OCI-LY7 (cell line): Measurements from ENCODE around the gene CACNG5. TPM values are rescaled to one million over a fixed set of nuclear protein-coding genes. Genes with fewer than 3 reads are reported as not detected.

Experiments used
- BruUV-seq: library from RNA; stranded (reverse); fragments of 400-500 nt; replicated peaks from 2 replicates; lab custom pipeline; 2021; lab: Mats Ljungman, UMichigan
- CTCF ChIA-PET: fragments of 300-600 bp; sonication (Branson Sonifier 250); formaldehyde crosslinking; loops from one replicate; lab custom pipeline; 2022; ENCODE audit warnings: antibody characterized with exemption; ENCODE audit not compliant: unreplicated experiment; lab: Charles Lee
- POLR2A ChIA-PET: fragments of 300-600 bp; sonication (Branson Sonifier 250); formaldehyde crosslinking; loops from one replicate; lab custom pipeline; 2022; ENCODE audit warnings: antibody characterized with exemption; lab: Charles Lee
- DNase-seq: peaks from one replicate; pipeline ENCODE4 v3.0.0-alpha.2; 2015; ENCODE audit warnings: low spot score
- H2AFZ ChIP-seq: fragments of 200-600 bp; sonication (generic), shearing (Covaris generic); 2 replicates; pipeline ENCODE4 v1.6.1; 2014; ENCODE audit warnings: mild to moderate bottlenecking, antibody characterized with exemption, low read length, moderate library complexity
- H3K27ac ChIP-seq: fragments of 200-600 bp; sonication (generic); 2 replicates; pipeline ENCODE4 v1.5.1; 2014; ENCODE audit warnings: mixed run types, low read depth, mild to moderate bottlenecking, moderate library complexity, low read length, inconsistent platforms; ENCODE audit not compliant: poor library complexity, severe bottlenecking
- H3K36me3 ChIP-seq: fragments of 200-600 bp; sonication (generic); 2 replicates; pipeline ENCODE4 v1.6.1; 2014; ENCODE audit warnings: mild to moderate bottlenecking, antibody characterized with exemption, low read length, moderate library complexity, mixed read lengths; ENCODE audit not compliant: insufficient read depth
- H3K4me1 ChIP-seq: fragments of 200-600 bp; sonication (generic); 2 replicates; pipeline ENCODE4 v1.5.1; 2014; ENCODE audit warnings: mild to moderate bottlenecking, low read length; ENCODE audit not compliant: insufficient read depth, poor library complexity, severe bottlenecking
- H3K4me2 ChIP-seq: fragments of 200-600 bp; sonication (generic); 2 replicates; pipeline ENCODE4 v1.6.1; 2014; ENCODE audit warnings: mild to moderate bottlenecking, low read length
- H3K4me3 ChIP-seq: fragments of 200-600 bp; sonication (generic); 2 replicates; pipeline ENCODE4 v1.5.1; 2014; ENCODE audit warnings: mild to moderate bottlenecking, low read depth, low read length; ENCODE audit not compliant: poor library complexity, severe bottlenecking
- H3K79me2 ChIP-seq: fragments of 200-600 bp; sonication (generic); 2 replicates; pipeline ENCODE4 v1.6.1; 2016; ENCODE audit warnings: low read depth, mild to moderate bottlenecking, low read length, moderate library complexity, mixed read lengths; ENCODE audit not compliant: insufficient read depth
- H3K9me2 ChIP-seq: fragments of 200-600 bp; sonication (generic); 2 replicates; pipeline ENCODE4 v1.6.1; 2016; ENCODE audit warnings: mild to moderate bottlenecking, low read length, mixed read lengths; ENCODE audit not compliant: insufficient read depth
- H3K9me3 ChIP-seq: fragments of 200-600 bp; sonication (generic); 2 replicates; pipeline ENCODE4 v1.6.1; 2014; ENCODE audit warnings: mild to moderate bottlenecking, mixed run types, low read length, mixed read lengths
- H4K20me1 ChIP-seq: fragments of 200-600 bp; sonication (generic); 2 replicates; pipeline ENCODE4 v1.6.1; 2014; ENCODE audit warnings: mild to moderate bottlenecking, antibody characterized with exemption, low read length, moderate library complexity, mixed read lengths; ENCODE audit not compliant: insufficient read depth
- CTCF ChIP-seq: fragments of 200-600 bp; sonication (generic); conservative IDR thresholded peaks from 2 replicates; pipeline ENCODE4 v1.5.1; 2014; ENCODE audit warnings: mild to moderate bottlenecking, antibody characterized with exemption, low read length, moderate library complexity, mixed read lengths
- EZH2phosphoT487 ChIP-seq: fragments of 200-600 bp; sonication (generic); IDR thresholded peaks from 2 replicates; pipeline ENCODE4 v1.6.1; 2018; ENCODE audit warnings: low read depth, borderline replicate concordance, mild to moderate bottlenecking, mixed run types, antibody characterized with exemption, low read length, moderate library complexity, mixed read lengths
- intact Hi-C: fragments of 100-400 bp; cut with micrococcal nuclease; formaldehyde crosslinking; loops from one replicate; pipeline ENCODE4 v1.10.0; 2022; ENCODE audit not compliant: unreplicated experiment
- total RNA-seq, 2 experiments: library from RNA; depleted of rRNA in 1 of 2; stranded (reverse); fragments of >200 nt in 1 of 2; shearing (Covaris generic) in 1 of 2; gene quantifications; 2 replicates each; pipeline ENCODE4 v1.2.3, GENCODE V29; 2014 to 2022

Gene CACNG5
- total RNA-seq, 2 experiments from 2014 or later: not detected

GRCh38 chr17:66807182-66807581, 27.7 kb upstream of the CACNG5 start:
- TF ChIP-seq EZH2phosphoT487 (no peak), CTCF (no peak)
- Histone ChIP-seq H3K4me3 (no peak overlapping the region), H3K9me3 (no peaks in the 10 kb centered on the region), H3K27ac (no peak overlapping the region), H3K79me2 (no peaks in the 10 kb centered on the region), H3K9me2 (no peaks in the 10 kb centered on the region), H4K20me1 (no peaks in the 10 kb centered on the region), H3K36me3 (no peaks in the 10 kb centered on the region), H3K4me2 (0 out of 2 replicates have a peak overlapping the region, but pooled peaks have one; percentile 24), H3K4me1 (peaks cover 64% of the 10 kb centered on the region), H2AFZ (peak overlapping the region; percentile 8; the same call in 1 of the 2 replicates)
- ChIA-PET CTCF (no interaction called here), POLR2A (no interaction called here)
- BruUV-seq: no TSS peak
- DNase-seq: no peak
- intact Hi-C loops: no loop called here

GRCh38 chr17:66809408-66809807, 25.5 kb upstream of the CACNG5 start:
- H3K36me3 ChIP-seq: no peaks in the 10 kb centered on the region
- ChIA-PET POLR2A (no interaction called here), CTCF (no interaction called here)
- no peaks in the 10 kb centered on the region for H3K9me3 ChIP-seq
- no TSS peak for BruUV-seq
- DNase-seq: no peak
- H2AFZ ChIP-seq: no peak overlapping the region
- H3K9me2 ChIP-seq: no peaks in the 10 kb centered on the region
- intact Hi-C loops: no loop called here
- H3K27ac ChIP-seq: peak overlapping the region; percentile 81
- H3K4me2 ChIP-seq: peak overlapping the region; percentile 49; the same call in 1 of the 2 replicates
- no peak overlapping the region for H3K4me3 ChIP-seq
- TF ChIP-seq CTCF: no peak
- no peak for TF ChIP-seq EZH2phosphoT487
- no peaks in the 10 kb centered on the region for H4K20me1 ChIP-seq
- H3K4me1 ChIP-seq: peaks cover 79% of the 10 kb centered on the region
- no peaks in the 10 kb centered on the region for H3K79me2 ChIP-seq

- Histone ChIP-seq H3K9me3 (no peaks in the 10 kb centered on the region), H3K4me2 (no peak overlapping the region)
- BruUV-seq: no TSS peak
Observed at GRCh38 chr17:66810951-66811682, 23.8 kb upstream of the CACNG5 start.

More at GRCh38 chr17:66810951-66811682, 23.8 kb upstream of the CACNG5 start:
- Histone ChIP-seq H2AFZ (no peak overlapping the region), H3K27ac (peak overlapping the region; percentile 81), H3K4me1 (peaks cover 74% of the 10 kb centered on the region), H3K4me3 (no peak overlapping the region), H4K20me1 (no peaks in the 10 kb centered on the region), H3K79me2 (no peaks in the 10 kb centered on the region), H3K9me2 (no peaks in the 10 kb centered on the region), H3K36me3 (no peaks in the 10 kb centered on the region)
- intact Hi-C loops: no loop called here
- TF ChIP-seq EZH2phosphoT487 (no peak), CTCF (no peak)
- ChIA-PET POLR2A (no interaction called here), CTCF (no interaction called here)
- DNase-seq: no peak
